ENCODE results near the gene NELFE.

NELFE gene

GRCh38 chr6:31948753-31949413 lies 9.9 kb downstream of the NELFE start:
- TF ChIP-seq CTCF (IDR thresholded peaks at IDR 0.05; ENCODE audit: borderline replicate concordance, control extremely low read depth, extremely low read depth, insufficient read depth, missing control alignments) = no peak
- in situ Hi-C loops (cut with MboI; ENCODE audit: low sequenced_read_pairs, unreplicated experiment) = no loop called here
- DNase-seq (ENCODE audit: low spot score) = no peak

GRCh38 chr6:31948306-31948705 lies 10.5 kb downstream of the NELFE start:
- in situ Hi-C loops (cut with MboI; ENCODE audit: low sequenced_read_pairs, unreplicated experiment) = no loop called here
- no peak for DNase-seq (ENCODE audit: low spot score)
- no peak for TF ChIP-seq CTCF (IDR thresholded peaks at IDR 0.05; ENCODE audit: borderline replicate concordance, control extremely low read depth, extremely low read depth, insufficient read depth, missing control alignments)

- no peak for DNase-seq (ENCODE audit: low spot score)
- in situ Hi-C loops (cut with MboI; ENCODE audit: low sequenced_read_pairs, unreplicated experiment) = no loop called here
Measured at GRCh38 chr6:31947864-31948263, 10.9 kb downstream of the NELFE start.

GRCh38 chr6:31947070-31947675 lies 11.6 kb downstream of the NELFE start:
- no peak for DNase-seq (ENCODE audit: low spot score)
- in situ Hi-C loops (cut with MboI; ENCODE audit: low sequenced_read_pairs, unreplicated experiment) = no loop called here
- no peak for TF ChIP-seq CTCF (IDR thresholded peaks at IDR 0.05; ENCODE audit: borderline replicate concordance, control extremely low read depth, extremely low read depth, insufficient read depth, missing control alignments)

More at GRCh38 chr6:31947864-31948263, 10.9 kb downstream of the NELFE start:
- no peak for TF ChIP-seq CTCF (IDR thresholded peaks at IDR 0.05; ENCODE audit: borderline replicate concordance, control extremely low read depth, extremely low read depth, insufficient read depth, missing control alignments)

GRCh38 chr6:31946370-31946885 lies 12.3 kb downstream of the NELFE start:
- in situ Hi-C loops (cut with MboI; ENCODE audit: low sequenced_read_pairs, unreplicated experiment) = no loop called here
- no peak for TF ChIP-seq CTCF (IDR thresholded peaks at IDR 0.05; ENCODE audit: borderline replicate concordance, control extremely low read depth, extremely low read depth, insufficient read depth, missing control alignments)
- no peak for DNase-seq (ENCODE audit: low spot score)

GRCh38 chr6:31945507-31946369 lies 13.0 kb downstream of the NELFE start, which contains the start of gene CFB:
Gene CFB, plus strand, starts transcription at chr6:31946095. Its CDS starts 127 bp downstream, at chr6:31946222.
- TF ChIP-seq CTCF (IDR thresholded peaks at IDR 0.05; ENCODE audit: borderline replicate concordance, control extremely low read depth, extremely low read depth, insufficient read depth, missing control alignments) = no peak
- in situ Hi-C loops (cut with MboI; ENCODE audit: low sequenced_read_pairs, unreplicated experiment) = no loop called here
- DNase-seq (ENCODE audit: low spot score) = no peak

Measured in GM13976 (cell line).